ENCODE results near the gene TBCD. TPM values are rescaled to one million over a fixed set of nuclear protein-coding genes. Genes with fewer than 3 reads are reported as not detected.

Gene TBCD
- total RNA-seq, 1 experiment from 2014 or later = 129 TPM

GRCh38 chr17:82875407-82875856, 123.6 kb downstream of the TBCD start:
- Histone ChIP-seq H2BK120ac (ENCODE audit: low read depth, low read length, poor library complexity, severe bottlenecking) (no peak overlapping the region), H3K4me2 (ENCODE audit: insufficient read depth, insufficient read length, low read length) (no peak overlapping the region), H3K4ac (ENCODE audit: low read depth, low read length) (no peak overlapping the region), H3K9me3 (ENCODE audit: control insufficient read depth, low read depth, low read length) (no peaks in the 10 kb centered on the region), H4K5ac (ENCODE audit: insufficient read length, low read depth, low read length) (no peak overlapping the region), H3K18ac (ENCODE audit: insufficient read length, low read depth, low read length) (no peak overlapping the region), H3K14ac (ENCODE audit: insufficient read depth, low read length) (no peak overlapping the region), H3K27ac (ENCODE audit: insufficient read length, low read depth, low read length) (no peak overlapping the region), H2BK20ac (ENCODE audit: low read depth, low read length, poor library complexity, severe bottlenecking) (no peak overlapping the region), H2AFZ (ENCODE audit: low read length) (no peak overlapping the region), H4K91ac (ENCODE audit: insufficient read length, low read depth, low read length) (no peak overlapping the region), H3K9ac (ENCODE audit: extremely low read depth, insufficient read length, low read length) (no peak overlapping the region), H2BK5ac (ENCODE audit: insufficient read length, low read length) (no peak overlapping the region), H3K56ac (ENCODE audit: insufficient read length, low read depth, low read length) (no peak overlapping the region), H3K23me2 (ENCODE audit: insufficient read length, low read depth, low read length, poor library complexity, severe bottlenecking) (no peaks in the 10 kb centered on the region), H2BK15ac (ENCODE audit: low read depth, low read length) (no peak overlapping the region), H3K79me1 (ENCODE audit: insufficient read depth, low read depth, low read length, poor library complexity, severe bottlenecking) (no peaks in the 10 kb centered on the region), H3K79me2 (ENCODE audit: insufficient read depth, low read length) (no peaks in the 10 kb centered on the region; the same call in 1 of the 2 replicates), H2AK5ac (ENCODE audit: insufficient read length, low read length) (no peak overlapping the region), H3K23ac (ENCODE audit: insufficient read length, low read depth, low read length) (no peak overlapping the region), H2BK12ac (ENCODE audit: insufficient read length, low read depth, low read length) (no peak overlapping the region), H3K27me3 (ENCODE audit: insufficient read depth, low read length) (no peaks in the 10 kb centered on the region), H3K4me1 (ENCODE audit: insufficient read depth, low read length) (no peaks in the 10 kb centered on the region), H4K20me1 (ENCODE audit: control insufficient read depth, insufficient read depth, insufficient read length) (peaks cover 4% of the 10 kb centered on the region), H3T11ph (ENCODE audit: low read length) (no peak overlapping the region), H4K8ac (replicated peaks; ENCODE audit: insufficient read length, low read depth, low read length) (no peak overlapping the region)
- H3K27me3 Mint-ChIP-seq (ENCODE audit: low read depth) = no peaks in the 10 kb centered on the region
- no peaks in the 10 kb centered on the region for H3K9me3 Mint-ChIP-seq
- H3K36me3 Mint-ChIP-seq (ENCODE audit: insufficient read depth in 1 of 3, low read depth in 3 of 3) = peaks cover 16 to 38% (median 34%) of the 10 kb centered on the region in 3 experiments
- peak; percentile 81 for DNase-seq
- H3K27ac Mint-ChIP-seq = peak overlapping the region; percentile 40 to 91 (median 89); a peak in 5 of 7 replicates
- H3K4me1 Mint-ChIP-seq = peaks cover 22 to 23% of the 10 kb centered on the region in 2 experiments
- WGBS (ENCODE audit: extremely low coverage, insufficient read length, low lambda C conversion rate) = no CpG with 5 or more reads among the region's 19 CpGs
- TF ChIP-seq, protein P1, sequence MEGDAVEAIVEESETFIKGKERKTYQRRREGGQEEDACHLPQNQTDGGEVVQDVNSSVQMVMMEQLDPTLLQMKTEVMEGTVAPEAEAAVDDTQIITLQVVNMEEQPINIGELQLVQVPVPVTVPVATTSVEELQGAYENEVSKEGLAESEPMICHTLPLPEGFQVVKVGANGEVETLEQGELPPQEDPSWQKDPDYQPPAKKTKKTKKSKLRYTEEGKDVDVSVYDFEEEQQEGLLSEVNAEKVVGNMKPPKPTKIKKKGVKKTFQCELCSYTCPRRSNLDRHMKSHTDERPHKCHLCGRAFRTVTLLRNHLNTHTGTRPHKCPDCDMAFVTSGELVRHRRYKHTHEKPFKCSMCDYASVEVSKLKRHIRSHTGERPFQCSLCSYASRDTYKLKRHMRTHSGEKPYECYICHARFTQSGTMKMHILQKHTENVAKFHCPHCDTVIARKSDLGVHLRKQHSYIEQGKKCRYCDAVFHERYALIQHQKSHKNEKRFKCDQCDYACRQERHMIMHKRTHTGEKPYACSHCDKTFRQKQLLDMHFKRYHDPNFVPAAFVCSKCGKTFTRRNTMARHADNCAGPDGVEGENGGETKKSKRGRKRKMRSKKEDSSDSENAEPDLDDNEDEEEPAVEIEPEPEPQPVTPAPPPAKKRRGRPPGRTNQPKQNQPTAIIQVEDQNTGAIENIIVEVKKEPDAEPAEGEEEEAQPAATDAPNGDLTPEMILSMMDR (conservative IDR thresholded peaks at IDR 0.05) = no peak
- H3K4me3 Mint-ChIP-seq = no peak overlapping the region; a peak in 1 of 5 replicates
